Keratinocyte (primary cell): ENCODE measurements around the gene UNC13A.

ENCODE experiments used
- EZH2 ChIP-seq: IDR thresholded peaks from one replicate; pipeline ENCODE4 v1.6.1; 2012; ENCODE audit warnings: inconsistent platforms, mild to moderate bottlenecking, low read length, moderate library complexity
- TF ChIP-seq, protein P1 (sequence below), 3 experiments: IDR thresholded peaks in 1 of 3; conservative IDR thresholded peaks in 1 of 3; optimal IDR thresholded peaks in 1 of 3; 2 replicates in 2 of 3; 3 replicates in 1 of 3; pipeline versions ENCODE3 to v1.5.1; 2011; ENCODE audit warnings: low read length in 3 of 3, mild to moderate bottlenecking in 3 of 3, moderate library complexity in 2 of 3, control low read depth in 1 of 3, inconsistent platforms in 1 of 3; ENCODE audit not compliant: insufficient read depth in 2 of 3; ENCODE audit errors: extremely low read depth in 1 of 3

DNA sequence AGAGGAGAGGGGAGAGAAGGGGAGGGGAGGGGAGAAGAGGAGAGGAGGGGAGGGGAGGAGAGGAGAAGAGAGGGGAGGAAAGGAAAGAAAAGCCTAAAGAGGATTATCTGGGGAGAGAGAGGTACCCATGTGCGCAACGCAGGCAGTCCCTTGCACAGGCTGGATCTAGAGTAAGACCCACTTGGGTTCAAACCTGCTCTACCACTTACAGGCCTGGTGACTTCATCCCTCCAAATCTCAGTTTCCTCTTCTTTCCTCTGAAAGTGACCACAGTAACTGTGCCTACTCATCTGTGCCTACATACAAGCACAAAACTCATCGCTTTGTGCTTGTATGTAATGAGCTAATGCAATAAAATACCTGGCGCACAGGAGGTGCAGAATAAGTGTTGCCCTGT, 30.4 kb upstream of the UNC13A start:
- TF ChIP-seq, protein P1, sequence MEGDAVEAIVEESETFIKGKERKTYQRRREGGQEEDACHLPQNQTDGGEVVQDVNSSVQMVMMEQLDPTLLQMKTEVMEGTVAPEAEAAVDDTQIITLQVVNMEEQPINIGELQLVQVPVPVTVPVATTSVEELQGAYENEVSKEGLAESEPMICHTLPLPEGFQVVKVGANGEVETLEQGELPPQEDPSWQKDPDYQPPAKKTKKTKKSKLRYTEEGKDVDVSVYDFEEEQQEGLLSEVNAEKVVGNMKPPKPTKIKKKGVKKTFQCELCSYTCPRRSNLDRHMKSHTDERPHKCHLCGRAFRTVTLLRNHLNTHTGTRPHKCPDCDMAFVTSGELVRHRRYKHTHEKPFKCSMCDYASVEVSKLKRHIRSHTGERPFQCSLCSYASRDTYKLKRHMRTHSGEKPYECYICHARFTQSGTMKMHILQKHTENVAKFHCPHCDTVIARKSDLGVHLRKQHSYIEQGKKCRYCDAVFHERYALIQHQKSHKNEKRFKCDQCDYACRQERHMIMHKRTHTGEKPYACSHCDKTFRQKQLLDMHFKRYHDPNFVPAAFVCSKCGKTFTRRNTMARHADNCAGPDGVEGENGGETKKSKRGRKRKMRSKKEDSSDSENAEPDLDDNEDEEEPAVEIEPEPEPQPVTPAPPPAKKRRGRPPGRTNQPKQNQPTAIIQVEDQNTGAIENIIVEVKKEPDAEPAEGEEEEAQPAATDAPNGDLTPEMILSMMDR (optimal IDR thresholded peaks at IDR 0.05 in 1 of 3, IDR thresholded peaks at IDR 0.05 in 1 of 3, conservative IDR thresholded peaks at IDR 0.05 in 1 of 3; ENCODE audit: extremely low read depth in 1 of 3, insufficient read depth in 2 of 3, low read length in 3 of 3): no peak
- TF ChIP-seq EZH2: no peak
